Stimulated activated CD8-positive, alpha-beta memory T cell treated with anti-CD3 and anti-CD28 coated beads, Interleukin-15, amount 100 ng/mL, for 1 hour (primary cell): ENCODE results near the gene LGALS13.

Experiments used
- DNase-seq: peaks from one replicate; pipeline ENCODE4 v3.0.0-alpha.2; 2020; ENCODE audit warnings: low read depth

LGALS13 gene, protein sequence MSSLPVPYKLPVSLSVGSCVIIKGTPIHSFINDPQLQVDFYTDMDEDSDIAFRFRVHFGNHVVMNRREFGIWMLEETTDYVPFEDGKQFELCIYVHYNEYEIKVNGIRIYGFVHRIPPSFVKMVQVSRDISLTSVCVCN

DNA sequence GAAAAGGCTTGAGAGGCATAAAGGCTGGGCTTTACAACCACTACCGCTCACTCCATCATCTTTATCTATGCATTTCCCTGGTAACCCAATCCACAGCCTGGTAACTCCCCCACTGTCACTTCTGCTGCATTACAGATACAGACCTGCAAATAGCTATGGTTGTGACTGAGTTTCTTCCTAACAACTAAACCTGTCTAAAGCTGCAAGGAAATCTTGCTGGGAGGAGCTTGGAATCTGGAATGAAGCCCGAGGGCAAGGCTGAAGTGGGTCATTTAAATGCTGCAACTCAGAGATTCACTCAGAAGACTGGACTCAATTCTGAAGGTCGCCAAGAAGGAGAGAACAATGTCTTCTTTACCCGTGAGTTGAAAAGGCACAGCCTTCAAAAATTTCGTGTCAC, at the start of gene LGALS13:
Gene LGALS13 (plus strand): TSS at position 301 of the 400 bp plus-strand sequence. CDS start 45 bp downstream, at position 346.
- DNase-seq = no peak

DNA sequence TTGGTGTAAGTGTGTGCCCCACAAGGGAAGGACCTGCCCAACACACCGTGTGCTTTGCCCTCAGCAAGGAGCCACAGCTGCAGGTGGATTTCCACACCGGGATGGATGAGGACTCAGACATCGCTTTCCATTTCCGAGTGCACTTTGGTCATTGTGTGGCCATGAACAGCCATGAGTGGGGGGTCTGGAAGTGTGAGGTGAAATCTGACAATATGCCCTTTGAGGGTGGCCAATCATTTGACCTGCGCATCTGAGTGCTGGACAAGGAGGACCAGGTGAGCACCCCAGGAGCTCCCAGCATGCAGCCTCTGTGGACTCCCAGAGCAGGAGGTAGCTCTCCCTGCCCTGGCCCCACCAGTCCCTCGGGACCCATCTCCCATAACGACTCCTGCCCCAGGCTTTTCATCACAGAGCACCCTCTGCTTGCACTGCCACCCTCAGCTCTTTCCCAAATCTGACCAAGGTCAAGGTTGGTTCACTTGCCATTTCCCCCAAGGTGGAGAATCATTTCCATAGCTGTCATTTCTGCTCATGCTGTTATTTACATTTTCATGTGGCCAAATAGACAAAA, 49.2 kb upstream of the LGALS13 start:
- DNase-seq = no peak

DNA sequence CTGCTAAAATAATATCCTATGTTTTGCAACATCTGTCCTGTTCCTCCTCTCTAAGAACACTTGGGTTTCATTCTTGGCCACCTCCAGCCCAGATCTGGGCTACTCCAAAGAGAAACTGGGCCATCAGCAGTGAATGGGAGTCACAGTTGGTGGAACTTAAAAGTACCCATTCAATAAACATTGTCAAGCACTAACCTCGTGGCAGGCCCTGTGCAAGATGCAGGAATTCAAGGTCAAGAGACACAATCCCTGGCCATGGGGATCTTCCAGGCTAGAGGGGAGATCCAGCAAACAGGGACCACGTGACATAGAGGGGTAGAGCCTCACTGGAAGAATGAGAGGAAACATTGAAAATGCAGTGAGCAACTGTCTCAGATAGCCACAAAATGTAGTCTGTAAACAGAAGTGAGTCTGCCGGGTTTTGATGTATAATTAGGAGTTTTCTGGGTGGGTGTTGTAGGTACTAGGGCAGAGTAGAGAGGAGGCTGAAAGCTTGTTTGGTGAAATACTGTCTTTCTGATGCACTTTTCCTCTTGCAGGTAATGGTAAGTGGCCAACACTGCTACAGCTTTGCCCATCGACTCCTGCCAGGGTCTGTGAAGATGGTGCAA, 47.5 kb upstream of the LGALS13 start:
- DNase-seq = no peak

DNA sequence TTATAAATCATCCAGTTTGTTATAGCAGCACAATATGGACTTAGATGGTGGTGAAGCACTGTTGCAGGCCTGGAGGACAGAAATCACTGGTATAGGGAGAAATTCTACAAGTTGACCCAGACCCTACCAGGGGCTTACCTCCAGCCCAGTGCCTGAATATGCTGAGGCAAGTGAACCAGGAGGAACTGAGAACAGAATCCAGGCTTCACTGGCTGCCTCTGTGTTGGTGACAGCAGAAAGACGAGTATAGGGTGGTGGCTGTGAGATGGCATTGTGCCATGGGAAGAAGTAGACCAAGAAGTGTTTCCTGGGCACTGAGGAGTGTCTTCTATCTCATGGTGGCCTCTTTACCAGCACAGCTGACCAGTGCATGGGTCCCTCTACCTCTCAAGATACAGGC, 46.4 kb upstream of the LGALS13 start:
- DNase-seq = no peak

DNA sequence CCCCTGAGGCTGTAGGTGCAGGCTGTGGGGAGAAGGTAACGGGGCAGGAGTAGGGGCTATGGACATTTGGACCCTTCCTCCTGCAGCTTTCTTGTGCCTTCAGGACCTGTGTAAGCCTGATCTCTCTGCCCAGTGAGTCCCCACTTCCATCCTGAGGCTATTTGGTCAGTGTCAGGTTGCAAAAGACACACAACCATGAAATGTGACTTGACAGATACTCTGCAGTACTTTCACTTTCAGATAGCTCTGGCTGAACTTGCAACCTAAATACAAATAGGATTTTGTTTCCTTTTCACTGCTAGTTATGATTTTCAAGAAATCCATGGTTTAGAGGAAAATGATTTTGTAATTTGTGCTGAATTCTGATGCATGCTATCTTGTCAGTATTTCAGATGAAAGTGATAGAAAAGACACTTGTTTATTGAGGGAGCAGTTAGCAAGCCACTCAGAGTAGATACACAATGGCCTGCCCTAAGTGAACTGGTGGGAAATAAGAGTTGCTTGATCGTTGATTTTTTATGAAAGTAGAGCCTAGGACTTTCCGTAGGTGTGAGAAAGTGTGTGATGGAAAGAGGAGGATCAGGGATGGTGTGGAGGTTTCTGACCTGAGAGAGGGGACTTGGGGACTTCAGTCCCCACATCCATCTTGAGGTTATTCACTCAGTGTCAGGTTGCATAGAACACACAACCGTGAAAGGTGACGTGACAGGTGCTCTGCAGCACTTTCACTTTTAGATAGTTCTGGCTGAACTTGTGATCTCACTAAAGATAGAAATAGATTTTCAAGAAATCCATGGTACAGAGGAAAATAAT, 44.3 kb upstream of the LGALS13 start:
- no peak for DNase-seq

DNA sequence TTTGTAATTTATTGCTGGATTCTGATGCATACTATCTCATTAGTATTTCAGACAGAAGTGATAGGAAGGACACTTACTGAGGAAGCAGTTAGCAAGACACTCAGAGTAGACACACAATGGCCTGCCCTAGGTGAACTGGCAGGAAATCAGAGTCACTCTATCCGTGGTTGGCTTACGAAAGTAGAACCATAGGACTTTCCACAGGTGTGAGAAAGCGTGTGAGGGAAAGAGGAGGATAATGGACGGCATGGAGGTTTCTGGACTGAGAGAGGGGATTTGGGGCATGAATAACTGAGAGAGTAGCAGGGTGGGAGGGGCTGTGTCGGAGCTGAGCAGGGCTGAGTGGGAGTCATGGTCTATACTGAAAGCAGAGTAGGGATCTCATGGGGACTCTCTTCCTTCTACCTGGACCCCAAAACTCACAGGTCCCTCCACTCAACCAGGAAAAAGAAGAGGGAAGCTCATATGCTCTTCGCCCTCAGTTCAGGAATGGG, 43.7 kb upstream of the LGALS13 start:
- DNase-seq = no peak

DNA sequence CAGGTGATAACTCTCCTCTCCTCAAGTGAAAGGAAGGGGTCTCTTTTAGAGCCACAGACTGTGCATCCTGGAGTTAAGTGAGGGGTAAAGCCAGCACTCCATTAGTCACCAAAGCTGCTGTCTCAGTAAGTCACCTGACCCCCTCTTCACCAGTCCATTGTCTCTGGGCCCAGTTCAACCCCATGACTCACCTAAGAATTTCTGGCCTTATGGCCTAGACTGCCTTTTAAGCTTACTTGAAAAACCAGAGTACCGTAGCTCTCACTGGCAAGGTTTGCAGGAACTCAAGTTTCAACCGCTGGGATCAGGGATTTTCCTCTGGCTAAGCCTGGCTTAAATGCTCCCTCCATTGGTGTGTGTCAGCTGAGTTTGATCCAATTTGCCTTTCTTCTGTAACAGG, 38.9 kb upstream of the LGALS13 start:
- no peak for DNase-seq

DNA sequence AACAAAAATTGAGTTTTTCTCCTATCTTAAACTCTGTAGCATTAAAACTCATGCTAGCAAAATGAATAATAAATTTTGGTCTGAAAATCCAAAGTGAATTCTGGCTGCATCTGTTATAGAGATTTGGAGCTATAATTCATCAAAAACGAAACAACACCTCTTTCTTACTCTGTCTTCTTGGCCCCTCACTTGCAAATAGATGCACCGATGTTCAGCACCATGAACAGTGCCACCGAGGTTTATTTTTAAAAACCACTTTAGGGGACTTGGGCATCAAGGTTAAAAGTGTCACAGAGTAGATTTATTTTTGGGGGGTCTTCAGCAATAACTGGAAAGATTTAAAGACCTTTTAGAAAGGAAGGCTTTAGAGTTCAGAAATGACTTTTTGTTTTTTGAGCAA, 36.3 kb upstream of the LGALS13 start:
- no peak for DNase-seq

DNA sequence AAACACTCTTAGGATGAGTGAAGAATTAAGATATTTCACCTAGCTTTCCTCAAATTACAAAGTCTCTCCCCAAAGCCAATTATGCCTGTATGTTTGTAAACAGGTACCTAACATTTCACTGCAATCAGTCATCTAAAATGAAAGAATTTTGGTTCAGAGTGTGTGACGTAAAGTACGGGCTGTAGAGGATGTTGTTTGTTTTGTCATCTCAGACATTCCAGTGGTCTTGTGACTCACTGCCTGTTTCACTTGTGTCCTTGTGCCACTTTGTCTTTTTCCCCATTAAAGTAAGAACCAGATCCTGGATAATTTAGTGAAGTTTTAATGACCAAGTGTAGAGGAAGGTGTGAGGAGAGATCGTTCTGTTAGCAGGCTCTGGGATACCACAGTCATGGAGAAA, 33.7 kb upstream of the LGALS13 start:
- DNase-seq = no peak

DNA sequence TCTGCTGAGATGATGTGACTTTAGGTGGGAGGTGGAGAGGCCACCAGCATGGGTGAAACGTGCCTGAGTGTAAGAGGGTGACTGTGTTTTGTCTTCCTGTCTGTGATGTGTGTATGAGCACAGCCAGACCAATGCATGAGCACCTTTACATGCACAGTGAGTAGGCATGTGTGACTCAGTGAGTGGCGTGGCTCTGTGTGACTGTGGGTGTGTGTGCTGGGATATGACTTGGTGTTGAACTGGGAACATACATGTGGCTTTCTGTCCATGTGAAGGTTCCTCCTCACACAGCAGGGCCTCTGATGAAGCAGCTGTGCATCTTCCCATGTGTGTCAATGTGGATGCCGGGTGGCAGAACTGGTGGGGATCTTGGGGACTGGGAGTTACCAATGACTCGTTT, 19.9 kb upstream of the LGALS13 start:
- DNase-seq = no peak

DNA sequence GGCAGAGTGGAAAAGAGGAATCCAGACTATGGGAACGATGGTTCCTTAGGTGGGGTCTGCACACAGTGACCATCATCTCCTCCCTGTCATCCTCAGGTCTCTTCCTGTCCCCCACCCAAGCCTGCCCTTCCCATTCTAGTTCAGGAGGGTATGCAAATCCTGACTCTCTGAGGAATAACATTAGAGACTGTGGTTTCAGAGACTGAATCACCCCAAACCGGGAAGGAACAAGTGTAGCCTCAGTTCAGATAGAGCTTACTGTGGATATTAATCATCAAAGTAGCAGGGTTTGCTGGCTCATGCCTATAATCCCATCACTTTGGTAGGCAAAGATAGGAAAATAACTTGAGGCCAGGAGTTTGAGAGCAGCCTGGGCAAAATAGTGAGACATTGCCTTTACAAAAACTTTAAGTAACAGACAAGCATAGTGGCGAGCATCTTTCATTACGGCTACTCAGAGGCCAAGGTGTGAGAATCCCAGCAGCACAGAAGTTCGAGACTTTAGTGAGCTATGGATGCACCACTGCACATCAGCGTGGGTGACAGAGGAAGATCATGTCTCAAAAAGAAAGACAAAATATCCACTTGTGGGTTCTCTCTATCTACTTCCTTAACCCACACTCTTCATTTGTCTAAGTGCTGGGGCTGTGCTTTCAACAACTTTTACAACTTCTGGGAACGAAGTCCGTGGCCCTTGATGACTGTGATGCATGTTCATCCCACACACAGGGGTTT, 19.3 kb upstream of the LGALS13 start:
- DNase-seq = no peak

DNA sequence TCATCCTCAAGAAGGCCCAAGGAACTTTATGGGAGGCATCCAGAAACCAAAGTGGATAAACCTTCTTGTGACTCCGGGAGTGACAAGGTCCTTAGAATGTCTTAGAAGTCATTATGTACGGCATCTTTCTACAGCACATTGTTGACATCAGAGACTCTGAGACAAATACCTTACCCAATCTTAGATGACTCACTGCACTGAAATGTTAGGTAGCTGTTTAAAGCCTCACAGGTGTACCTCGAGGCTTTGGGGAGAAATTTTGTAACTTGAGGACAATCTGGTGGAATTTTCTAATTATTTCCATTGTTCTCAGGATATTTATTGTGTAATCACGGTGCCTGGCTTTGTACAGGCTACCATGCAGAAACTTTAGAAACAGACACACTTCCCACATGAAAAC, 14.8 kb upstream of the LGALS13 start:
- no peak for DNase-seq

DNA sequence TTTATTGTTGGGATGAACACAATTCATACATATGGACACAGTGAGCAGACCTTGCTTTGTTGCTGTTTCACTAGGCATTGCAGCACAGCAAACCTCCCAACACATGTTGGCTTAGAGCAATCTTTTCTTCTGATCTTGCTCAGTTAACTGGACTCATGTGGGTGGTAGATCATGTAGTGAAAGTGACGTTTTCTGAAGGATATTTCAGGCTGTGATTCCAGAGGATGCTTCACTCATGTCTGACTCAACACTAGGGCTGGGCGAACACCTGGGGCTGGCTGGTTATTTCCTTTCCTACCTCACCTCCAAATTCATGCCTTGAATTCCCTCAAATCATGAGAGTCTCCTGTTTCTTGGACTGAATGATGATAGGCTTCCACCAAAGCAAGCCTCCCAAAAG, 14.3 kb upstream of the LGALS13 start:
- no peak for DNase-seq

DNA sequence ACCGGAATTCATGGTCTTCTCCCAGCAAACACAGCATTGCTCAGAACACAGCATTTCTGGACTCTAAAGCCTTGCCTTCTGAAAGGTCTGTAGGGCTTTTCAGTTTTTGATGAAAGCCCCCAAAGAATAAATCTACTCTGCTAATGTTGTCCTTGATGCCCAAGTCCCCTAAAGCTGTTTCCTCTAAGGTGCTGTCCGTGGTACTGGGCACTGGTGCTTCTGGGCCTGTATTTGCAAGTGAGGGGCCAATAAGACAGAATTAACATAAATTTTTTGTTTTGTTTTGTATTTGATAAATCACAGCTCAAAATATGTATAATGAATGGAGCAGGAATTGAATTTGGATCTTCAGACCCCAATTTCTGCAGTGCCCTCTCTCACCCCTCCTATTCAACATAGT, 12.1 kb upstream of the LGALS13 start:
- no peak for DNase-seq

DNA sequence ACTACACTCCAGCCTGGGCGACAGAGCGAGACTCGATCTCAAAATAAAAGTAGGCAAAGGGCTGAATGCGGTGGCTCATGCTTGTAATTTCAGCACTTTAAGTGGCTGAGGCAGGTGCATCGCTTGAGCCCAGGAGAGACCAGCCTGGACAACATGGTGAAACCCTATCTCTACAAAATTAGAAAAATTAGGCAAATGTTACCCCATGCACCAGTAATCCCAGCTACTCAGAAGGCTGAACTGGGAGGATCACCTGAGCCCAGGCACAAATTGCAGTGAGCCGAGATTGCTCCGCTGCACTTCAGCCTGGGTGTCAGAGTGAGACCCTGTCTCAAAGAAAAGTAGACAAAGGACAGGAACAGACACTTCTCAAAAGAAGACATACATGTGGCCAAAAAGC, 9.9 kb upstream of the LGALS13 start:
- no peak for DNase-seq

DNA sequence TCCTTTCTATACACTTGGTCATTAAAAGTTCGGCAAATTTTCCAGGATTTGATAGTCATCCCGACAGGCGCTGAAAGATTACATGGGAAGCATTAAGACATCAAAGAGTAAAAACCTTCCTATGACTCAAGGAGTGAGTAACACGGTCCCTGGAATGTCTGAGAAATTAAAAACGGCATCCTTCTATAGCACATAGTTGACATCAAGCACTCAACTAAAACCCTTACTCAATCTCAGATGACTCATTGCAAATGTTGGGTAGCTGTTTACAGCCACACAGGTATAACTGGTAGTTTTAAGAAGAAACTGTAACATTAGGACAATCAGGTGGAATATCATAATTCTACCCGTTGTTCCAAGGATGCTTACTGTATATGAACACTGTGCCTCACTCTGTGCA, 6.4 kb upstream of the LGALS13 start:
- no peak for DNase-seq

DNA sequence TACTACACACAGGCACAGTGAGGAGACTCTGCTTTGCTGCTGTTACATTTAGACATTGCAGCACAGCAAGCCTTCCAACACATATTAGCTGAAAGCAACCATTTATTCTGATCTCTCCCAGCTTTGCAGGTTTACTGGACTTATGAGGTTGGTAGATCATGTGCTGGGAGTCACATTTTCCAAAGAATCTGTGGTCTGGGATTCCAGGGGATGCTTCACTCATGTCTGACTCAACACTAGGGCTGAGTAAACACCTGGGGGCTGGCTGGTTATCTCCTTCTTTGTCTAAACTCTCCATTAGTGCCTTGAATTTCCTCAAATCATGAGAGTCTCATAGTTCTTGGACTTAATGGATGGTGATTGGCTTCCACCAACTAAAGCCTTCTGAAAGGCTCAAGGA, 5.4 kb upstream of the LGALS13 start:
- DNase-seq = no peak

DNA sequence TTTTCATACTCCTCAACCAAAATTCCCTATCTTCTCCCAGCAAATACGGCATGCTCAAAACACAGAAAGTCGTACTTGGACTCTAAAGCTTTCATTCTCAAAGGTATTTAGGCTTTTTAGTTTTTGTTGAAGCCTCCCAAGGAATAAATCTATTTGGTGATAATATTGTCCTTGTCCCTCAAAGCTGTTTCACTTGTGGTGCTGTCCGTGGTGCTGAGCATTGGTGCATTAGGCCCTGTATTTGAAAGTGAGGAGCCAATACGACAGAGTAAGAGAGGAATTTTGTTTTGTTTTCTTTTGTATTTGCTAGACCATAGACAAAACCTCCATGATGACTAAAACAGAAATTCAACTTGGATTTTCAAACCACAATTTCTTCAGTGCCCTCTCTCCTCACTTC, 3.2 kb upstream of the LGALS13 start:
- no peak for DNase-seq

DNA sequence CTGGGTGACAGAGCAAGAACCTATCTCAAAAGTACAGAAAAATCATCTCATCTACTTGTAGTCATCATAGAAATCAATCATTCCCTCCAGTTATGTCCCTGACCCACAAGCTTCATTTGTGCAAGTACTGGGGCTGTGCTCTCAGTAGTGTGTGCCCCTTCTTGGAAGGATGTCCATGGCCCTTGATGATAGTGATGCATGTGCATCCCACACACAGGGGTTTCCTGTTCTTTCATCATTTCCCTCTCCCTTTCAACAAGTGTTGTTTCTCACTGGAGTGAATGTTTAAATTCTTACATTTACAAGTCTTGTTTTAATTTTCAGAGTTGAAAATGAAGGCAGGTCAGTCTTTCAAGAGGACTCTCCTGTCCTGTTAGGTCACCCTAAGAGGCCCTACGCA, 1.5 kb downstream of the LGALS13 start:
- no peak for DNase-seq

DNA sequence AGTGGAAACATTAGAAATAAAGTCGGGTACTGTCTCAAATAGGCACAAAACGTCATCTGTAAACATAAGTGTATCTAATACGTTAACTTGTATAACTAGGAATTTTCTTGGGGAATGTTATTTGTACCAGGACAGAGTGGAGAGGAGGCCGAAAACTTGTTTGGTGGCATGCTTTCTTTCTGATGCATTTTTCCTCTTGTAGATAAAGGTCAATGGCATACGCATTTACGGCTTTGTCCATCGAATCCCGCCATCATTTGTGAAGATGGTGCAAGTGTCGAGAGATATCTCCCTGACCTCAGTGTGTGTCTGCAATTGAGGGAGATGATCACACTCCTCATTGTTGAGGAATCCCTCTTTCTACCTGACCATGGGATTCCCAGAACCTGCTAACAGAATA, 4.7 kb downstream of the LGALS13 start:
- DNase-seq = no peak

DNA sequence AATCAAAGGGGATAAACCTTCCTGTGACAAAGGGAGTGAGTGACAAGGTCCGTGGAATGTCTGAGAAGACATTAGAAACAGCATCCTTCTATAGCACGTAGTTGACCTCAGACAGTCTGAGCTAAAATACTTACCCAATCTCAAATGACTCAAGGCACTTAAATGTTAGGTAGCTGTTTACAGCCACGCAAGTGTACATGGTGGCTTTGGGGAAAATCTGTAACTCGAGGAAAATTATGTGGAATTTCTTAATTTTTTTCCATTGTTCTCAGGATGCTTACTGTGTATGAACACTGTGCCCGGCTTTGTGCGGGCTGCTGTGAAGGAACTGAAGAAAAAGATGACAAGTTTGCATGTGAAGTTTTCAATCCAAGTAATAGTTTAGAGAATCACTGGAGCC, 5.2 kb downstream of the LGALS13 start:
- no peak for DNase-seq

DNA sequence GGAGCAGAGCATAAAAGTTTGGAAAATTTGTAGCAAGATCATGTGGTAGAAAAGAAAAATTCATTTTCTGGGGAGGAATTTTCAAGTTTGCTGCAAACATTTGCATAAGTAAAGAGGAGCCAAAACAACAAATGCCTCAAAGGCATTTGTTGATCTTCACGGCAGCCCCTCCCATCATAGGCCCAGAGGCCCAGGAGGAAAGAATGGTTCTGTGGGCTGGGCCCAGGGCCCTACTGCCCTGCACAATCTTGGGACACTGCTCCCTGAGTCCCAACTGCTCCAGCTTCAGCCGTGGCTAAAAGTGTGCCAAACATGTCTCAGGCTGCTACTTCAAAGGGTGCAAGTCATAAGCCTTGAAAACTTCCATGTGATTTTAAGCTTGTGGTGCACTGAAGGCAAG, 11.3 kb downstream of the LGALS13 start:
- no peak for DNase-seq
